ENCODE data around the gene FXN. TPM values are rescaled to one million over a fixed set of nuclear protein-coding genes. Genes with fewer than 3 reads are reported as not detected.

The FXN gene
- polyA plus RNA-seq, 1 experiment, result 9.2 TPM

DNA sequence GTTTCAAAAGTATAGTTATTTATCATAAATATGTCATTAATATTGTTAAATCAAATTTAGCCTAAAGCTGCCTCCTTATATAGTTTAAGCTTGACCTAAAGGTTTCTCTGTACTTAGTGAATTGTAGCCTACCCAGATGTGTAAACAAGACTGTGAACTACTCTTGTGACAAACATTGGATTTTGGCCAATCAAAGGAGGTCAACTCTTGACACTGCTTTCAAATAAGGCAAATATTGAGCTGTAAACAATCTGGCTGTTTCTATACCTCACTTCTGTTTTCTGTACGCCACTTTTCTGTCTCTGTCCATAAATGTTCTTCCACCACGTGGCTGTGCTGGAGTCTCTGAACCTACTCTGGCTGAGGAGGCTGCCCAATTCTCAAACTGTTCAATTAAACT is 51.2 kb downstream of the FXN start:
- Histone ChIP-seq H3K27me3 (ENCODE audit: control insufficient read depth, insufficient read depth, low read length) (no peaks in the 10 kb centered on the region), H3K36me3 (ENCODE audit: control insufficient read depth, insufficient read depth, low read length) (no peaks in the 10 kb centered on the region), H3K4me3 (ENCODE audit: low read depth, low read length) (no peak overlapping the region)
- CTCF ChIA-PET, result interaction anchor here (0.9 kb wide), 1 partner anchor 9 kb away, joined by 5 read pairs; no protein-coding TSS in a partner anchor
- POLR2A ChIA-PET, result no interaction called here
- no peak for DNase-seq (ENCODE audit: low read depth)
- no peak for TF ChIP-seq CTCF (IDR thresholded peaks at IDR 0.05; ENCODE audit: insufficient read depth, low read depth, low read length)

DNA sequence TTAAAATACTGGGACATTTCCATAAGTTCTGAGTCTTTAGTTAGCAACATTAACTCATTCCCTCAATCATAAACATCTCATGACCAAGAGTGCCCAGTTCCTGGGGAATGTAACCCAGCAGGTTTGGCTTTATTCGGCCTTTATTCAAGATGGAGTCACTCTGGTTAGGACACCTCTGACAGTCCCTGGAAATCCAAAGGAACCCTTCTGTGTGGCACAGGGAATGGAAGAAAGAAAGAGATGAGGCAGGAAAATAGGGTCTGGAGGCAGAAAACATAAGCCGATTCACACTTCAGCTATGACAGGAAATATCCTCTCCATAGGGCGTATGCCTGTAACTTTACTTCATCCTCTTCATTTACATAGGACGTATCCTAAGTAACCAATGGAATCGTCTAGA is 53.5 kb downstream of the FXN start:
- DNase-seq (ENCODE audit: low read depth), result no peak
- CTCF ChIA-PET, result no interaction called here
- no peak overlapping the region for H3K4me3 ChIP-seq (ENCODE audit: low read depth, low read length)
- TF ChIP-seq CTCF (IDR thresholded peaks at IDR 0.05; ENCODE audit: insufficient read depth, low read depth, low read length), result no peak
- H3K36me3 ChIP-seq (ENCODE audit: control insufficient read depth, insufficient read depth, low read length), result no peaks in the 10 kb centered on the region
- POLR2A ChIA-PET, result no interaction called here
- H3K27me3 ChIP-seq (ENCODE audit: control insufficient read depth, insufficient read depth, low read length), result no peaks in the 10 kb centered on the region

DNA sequence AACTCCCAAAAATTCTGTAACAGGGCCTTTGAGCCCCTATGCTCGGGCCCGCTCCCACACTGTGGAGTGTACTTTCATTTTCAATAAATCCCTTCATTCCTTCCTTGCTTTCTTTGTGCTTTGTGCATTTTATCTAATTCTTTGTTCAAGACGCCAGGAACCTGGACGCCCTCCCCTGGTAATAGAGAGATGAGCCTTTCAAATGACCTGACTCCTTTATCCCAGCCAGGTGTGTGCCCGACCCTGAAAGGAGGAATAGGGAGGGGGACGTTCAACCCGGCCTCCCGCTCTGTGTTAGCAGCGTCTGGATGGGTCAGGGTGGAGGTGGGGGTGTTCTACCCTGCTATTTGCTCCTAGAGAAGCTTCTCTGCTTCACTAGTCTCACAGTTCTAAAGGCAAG is 53.9 kb downstream of the FXN start:
- no peak for DNase-seq (ENCODE audit: low read depth)
- no peaks in the 10 kb centered on the region for H3K36me3 ChIP-seq (ENCODE audit: control insufficient read depth, insufficient read depth, low read length)
- TF ChIP-seq CTCF (IDR thresholded peaks at IDR 0.05; ENCODE audit: insufficient read depth, low read depth, low read length), result no peak
- H3K4me3 ChIP-seq (ENCODE audit: low read depth, low read length), result no peak overlapping the region
- CTCF ChIA-PET, result no interaction called here
- POLR2A ChIA-PET, result no interaction called here
- H3K27me3 ChIP-seq (ENCODE audit: control insufficient read depth, insufficient read depth, low read length), result no peaks in the 10 kb centered on the region

DNA sequence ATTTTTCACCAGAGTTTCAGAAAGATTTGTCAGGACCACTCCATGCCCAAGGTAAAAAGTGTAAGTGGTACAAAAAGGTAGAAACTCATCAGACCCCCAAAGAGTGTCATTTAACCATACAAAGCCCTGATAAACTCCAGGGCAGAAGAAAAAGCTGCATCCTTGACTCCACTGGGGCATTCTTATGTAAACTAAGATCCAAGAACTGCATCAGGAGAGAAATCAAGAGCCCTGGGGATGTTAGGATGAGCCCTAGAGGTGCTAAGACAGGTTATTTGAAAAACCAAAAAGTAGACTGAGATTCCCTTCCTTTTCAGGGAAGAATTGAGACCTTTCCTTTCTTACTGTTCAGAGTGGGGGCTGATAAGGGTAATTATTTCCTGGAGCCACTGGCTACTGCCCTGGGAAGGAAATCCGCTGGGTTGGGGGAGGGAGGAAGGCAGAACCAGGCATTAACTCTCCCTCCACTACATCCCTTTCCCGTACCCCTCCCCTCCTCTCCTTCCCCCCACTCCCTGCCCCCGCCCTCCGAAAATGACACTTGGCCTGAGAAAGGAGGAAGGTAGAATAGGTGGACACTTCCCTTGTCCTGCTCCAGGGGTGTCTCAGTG is 54.7 kb downstream of the FXN start:
- no peak for DNase-seq (ENCODE audit: low read depth)
- CTCF ChIA-PET, result no interaction called here
- POLR2A ChIA-PET, result no interaction called here
- Histone ChIP-seq H3K27me3 (ENCODE audit: control insufficient read depth, insufficient read depth, low read length) (no peaks in the 10 kb centered on the region), H3K36me3 (ENCODE audit: control insufficient read depth, insufficient read depth, low read length) (no peaks in the 10 kb centered on the region), H3K4me3 (ENCODE audit: low read depth, low read length) (no peak overlapping the region)
- no peak for TF ChIP-seq CTCF (IDR thresholded peaks at IDR 0.05; ENCODE audit: insufficient read depth, low read depth, low read length)

DNA sequence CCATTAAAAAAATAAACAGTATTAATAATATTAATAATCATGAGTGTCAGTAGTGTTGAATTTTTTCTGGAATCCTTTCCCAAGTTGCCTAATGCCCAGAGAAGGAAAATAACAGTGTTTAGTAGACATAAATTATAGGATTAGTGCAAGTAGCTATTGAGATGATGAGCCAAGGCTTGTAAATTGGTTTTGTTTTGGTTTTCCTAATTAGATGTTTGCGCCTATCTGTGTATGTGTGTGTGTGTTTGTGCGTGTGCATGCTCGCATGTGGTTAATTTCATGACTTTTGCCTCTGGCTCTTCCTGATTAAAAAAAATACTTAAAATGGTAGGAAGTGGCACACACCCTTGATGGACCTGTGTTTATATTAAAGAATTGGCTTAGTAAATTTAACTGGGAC is 55.4 kb downstream of the FXN start:
- ChIA-PET CTCF (no interaction called here), POLR2A (no interaction called here)
- Histone ChIP-seq H3K36me3 (ENCODE audit: control insufficient read depth, insufficient read depth, low read length) (no peaks in the 10 kb centered on the region), H3K27me3 (ENCODE audit: control insufficient read depth, insufficient read depth, low read length) (no peaks in the 10 kb centered on the region), H3K4me3 (ENCODE audit: low read depth, low read length) (no peak overlapping the region)
- TF ChIP-seq CTCF (IDR thresholded peaks at IDR 0.05; ENCODE audit: insufficient read depth, low read depth, low read length), result no peak
- no peak for DNase-seq (ENCODE audit: low read depth)

All from BJ (cell line).